ENCODE data around the gene AR. TPM values are rescaled to one million over a fixed set of nuclear protein-coding genes. Genes with fewer than 3 reads are reported as not detected.
A peak's percentile ranks its signal among the peaks of the same experiment; 100 is the strongest.

AR gene
- 10 to 100 TPM in 1 of 8 experiments, 1 to 10 TPM in 6, under 1 TPM in 1; 0.56 to 24.4 (median 1.9) TPM for total RNA-seq

- ATAC-seq (replicated peaks in 6 of 8): peak; percentile 57 to 77 (median 66)
- peak within 1 kb of the TSS; percentile 47 to 76 (median 59) for H3K4me3 ChIP-seq
These were observed at the start of gene AR for GRCh38 chrX:67543818-67544217. Gene AR (plus strand): TSS chrX:67544021. CDS start chrX:67545147, 1,126 bp downstream.

GRCh38 chrX:67500617-67501016 lies 43.2 kb upstream of the AR start:
- no peaks in the 10 kb centered on the region for H3K4me1 ChIP-seq (replicated peaks in 1 of 2)
- no peak overlapping the region for H3K27ac ChIP-seq
- 0 to 67% (median 50%) methylated on average over 1 of the region's 1 CpG; no CpG with 5 or more reads in 5 of the 10 experiments for WGBS, 10 experiments
- no peak for ATAC-seq (replicated peaks in 6 of 8)
- no peak overlapping the region for H3K4me3 ChIP-seq
- in situ Hi-C loops (cut with MboI; ENCODE audit: low pct_unique_long_range_greater_than_20kb in 2 of 9, low sequenced_read_pairs in 9 of 9, unreplicated experiment in 9 of 9): no loop called here

More at GRCh38 chrX:67543818-67544217, at the start of gene AR:
- peaks cover 3 to 4% of the 10 kb centered on the region in 2 donors for H3K4me1 ChIP-seq (replicated peaks in 1 of 2)
- no CpG with 5 or more reads among the region's 30 CpGs for WGBS, 10 experiments
- in situ Hi-C loops (cut with MboI; ENCODE audit: low pct_unique_long_range_greater_than_20kb in 2 of 9, low sequenced_read_pairs in 9 of 9, unreplicated experiment in 9 of 9): no loop called here
- H3K27ac ChIP-seq: peak within 1 kb of the TSS in 1 of 2 donors; percentile 82

- ATAC-seq (replicated peaks in 6 of 8): no peak
- Histone ChIP-seq H3K4me3 (no peak overlapping the region), H3K27ac (no peak overlapping the region), H3K4me1 (replicated peaks in 1 of 2) (no peaks in the 10 kb centered on the region)
- in situ Hi-C loops (cut with MboI; ENCODE audit: low pct_unique_long_range_greater_than_20kb in 2 of 9, low sequenced_read_pairs in 9 of 9, unreplicated experiment in 9 of 9): no loop called here
These were observed 40.8 kb upstream of the AR start for GRCh38 chrX:67503004-67503403.

GRCh38 chrX:67503453-67503852 lies 40.4 kb upstream of the AR start:
- no peak overlapping the region for H3K27ac ChIP-seq
- no peak overlapping the region for H3K4me3 ChIP-seq
- ATAC-seq (replicated peaks in 6 of 8): no peak
- in situ Hi-C loops (cut with MboI; ENCODE audit: low pct_unique_long_range_greater_than_20kb in 2 of 9, low sequenced_read_pairs in 9 of 9, unreplicated experiment in 9 of 9): no loop called here
- WGBS, 10 experiments: 0 to 76% (median 29%) methylated on average over 1 to 2 of the region's 2 CpGs; no CpG with 5 or more reads in 4 of the 10 experiments
- no peaks in the 10 kb centered on the region for H3K4me1 ChIP-seq (replicated peaks in 1 of 2)

- H3K4me3 ChIP-seq: no peak overlapping the region
- no peak overlapping the region for H3K27ac ChIP-seq
- no peak for ATAC-seq (replicated peaks in 6 of 8)
- peaks cover 0 to 13% of the 10 kb centered on the region in 2 donors for H3K4me1 ChIP-seq (replicated peaks in 1 of 2)
- in situ Hi-C loops (cut with MboI; ENCODE audit: low pct_unique_long_range_greater_than_20kb in 2 of 9, low sequenced_read_pairs in 9 of 9, unreplicated experiment in 9 of 9): no loop called here
These were observed 23.1 kb upstream of the AR start for GRCh38 chrX:67520671-67521070.

GRCh38 chrX:67523002-67523681 lies 20.7 kb upstream of the AR start:
- in situ Hi-C loops (cut with MboI; ENCODE audit: low pct_unique_long_range_greater_than_20kb in 2 of 9, low sequenced_read_pairs in 9 of 9, unreplicated experiment in 9 of 9): no loop called here

GRCh38 chrX:67523932-67524331 lies 19.9 kb upstream of the AR start:
- in situ Hi-C loops (cut with MboI; ENCODE audit: low pct_unique_long_range_greater_than_20kb in 2 of 9, low sequenced_read_pairs in 9 of 9, unreplicated experiment in 9 of 9): no loop called here
- no peak overlapping the region for H3K4me3 ChIP-seq
- no peak overlapping the region for H3K27ac ChIP-seq
- peak in 1 of 8 experiments; percentile 30 for ATAC-seq (replicated peaks in 6 of 8)
- H3K4me1 ChIP-seq (replicated peaks in 1 of 2): peaks cover 0 to 13% of the 10 kb centered on the region in 2 donors
- 33% methylated on average over 1 of the region's 1 CpG; no CpG with 5 or more reads in 9 of the 10 experiments for WGBS, 10 experiments

More at GRCh38 chrX:67523002-67523681, 20.7 kb upstream of the AR start:
- no peak for ATAC-seq (replicated peaks in 6 of 8)
- 0 to 65% (median 50%) methylated on average over 2 to 3 of the region's 3 CpGs; no CpG with 5 or more reads in 7 of the 10 experiments for WGBS, 10 experiments
- Histone ChIP-seq H3K4me1 (replicated peaks in 1 of 2) (peaks cover 0 to 13% of the 10 kb centered on the region in 2 donors), H3K4me3 (no peak overlapping the region), H3K27ac (no peak overlapping the region)

GRCh38 chrX:67524428-67524827 lies 19.4 kb upstream of the AR start:
- in situ Hi-C loops (cut with MboI; ENCODE audit: low pct_unique_long_range_greater_than_20kb in 2 of 9, low sequenced_read_pairs in 9 of 9, unreplicated experiment in 9 of 9): no loop called here
- ATAC-seq (replicated peaks in 6 of 8): no peak
- Histone ChIP-seq H3K4me3 (no peak overlapping the region), H3K4me1 (replicated peaks in 1 of 2) (peaks cover 0 to 13% of the 10 kb centered on the region in 2 donors), H3K27ac (no peak overlapping the region)
- 0 to 100% (median 47%) methylated on average over 1 to 2 of the region's 2 CpGs; no CpG with 5 or more reads in 6 of the 10 experiments for WGBS, 10 experiments

- peaks cover 0 to 13% of the 10 kb centered on the region in 2 donors for H3K4me1 ChIP-seq (replicated peaks in 1 of 2)
- no peak for ATAC-seq (replicated peaks in 6 of 8)
- no peak overlapping the region for H3K4me3 ChIP-seq
- in situ Hi-C loops (cut with MboI; ENCODE audit: low pct_unique_long_range_greater_than_20kb in 2 of 9, low sequenced_read_pairs in 9 of 9, unreplicated experiment in 9 of 9): no loop called here
- WGBS, 10 experiments: 0 to 65% methylated on average over 2 of the region's 2 CpGs; no CpG with 5 or more reads in 8 of the 10 experiments
- H3K27ac ChIP-seq: no peak overlapping the region
These were observed 18.7 kb upstream of the AR start for GRCh38 chrX:67524950-67525691.

GRCh38 chrX:67536564-67536963 lies 7.3 kb upstream of the AR start:
- WGBS, 10 experiments: 64 to 100% (median 100%) methylated on average over 1 of the region's 1 CpG; no CpG with 5 or more reads in 5 of the 10 experiments
- Histone ChIP-seq H3K4me1 (replicated peaks in 1 of 2) (no peaks in the 10 kb centered on the region), H3K27ac (no peak overlapping the region), H3K4me3 (no peak overlapping the region)
- in situ Hi-C loops (cut with MboI; ENCODE audit: low pct_unique_long_range_greater_than_20kb in 2 of 9, low sequenced_read_pairs in 9 of 9, unreplicated experiment in 9 of 9): no loop called here
- no peak for ATAC-seq (replicated peaks in 6 of 8)

- no peak for ATAC-seq (replicated peaks in 6 of 8)
- no peak overlapping the region for H3K27ac ChIP-seq
- peaks cover 0 to 3% of the 10 kb centered on the region in 2 donors for H3K4me1 ChIP-seq (replicated peaks in 1 of 2)
- in situ Hi-C loops (cut with MboI; ENCODE audit: low pct_unique_long_range_greater_than_20kb in 2 of 9, low sequenced_read_pairs in 9 of 9, unreplicated experiment in 9 of 9): no loop called here
- H3K4me3 ChIP-seq: no peak overlapping the region
These were observed 5.4 kb upstream of the AR start for GRCh38 chrX:67538383-67538782.

GRCh38 chrX:67544281-67545035 lies 637 bp downstream of the AR start:
- in situ Hi-C loops (cut with MboI; ENCODE audit: low pct_unique_long_range_greater_than_20kb in 2 of 9, low sequenced_read_pairs in 9 of 9, unreplicated experiment in 9 of 9): no loop called here
- peak overlapping the region; percentile 47 to 76 (median 59) for H3K4me3 ChIP-seq
- H3K27ac ChIP-seq: peak overlapping the region in 1 of 2 donors; percentile 82
- H3K4me1 ChIP-seq (replicated peaks in 1 of 2): peaks cover 3 to 4% of the 10 kb centered on the region in 2 donors
- ATAC-seq (replicated peaks in 6 of 8): peak in 7 of 8 experiments; percentile 3 to 27 (median 17)
- 0 to 30% (median 19%) methylated on average over 2 to 10 of the region's 30 CpGs; no CpG with 5 or more reads in 7 of the 10 experiments for WGBS, 10 experiments

All from motor neuron (in vitro differentiated cells).